ENCODE results near the gene CDH13.

DNA sequence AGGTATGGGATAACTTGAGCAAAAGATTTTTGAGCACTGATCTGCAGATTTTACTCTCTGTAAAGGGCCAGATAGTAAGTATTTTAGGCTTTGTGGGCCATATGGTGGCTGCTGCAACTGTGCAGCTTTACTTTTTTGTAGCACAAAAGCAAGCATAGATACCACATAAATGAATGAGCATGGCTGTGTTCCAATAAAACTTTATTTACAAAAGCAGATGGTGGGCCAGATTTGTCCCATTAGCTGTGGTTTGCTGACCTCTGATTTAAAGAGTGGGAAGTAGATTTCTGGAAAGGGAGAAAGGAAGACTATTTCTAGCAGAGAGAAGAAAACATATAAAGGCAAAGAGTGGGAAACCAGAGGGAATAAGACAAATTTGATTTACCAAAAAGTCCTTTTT, 882.5 kb downstream of the CDH13 start:
- TF ChIP-seq, protein P1, sequence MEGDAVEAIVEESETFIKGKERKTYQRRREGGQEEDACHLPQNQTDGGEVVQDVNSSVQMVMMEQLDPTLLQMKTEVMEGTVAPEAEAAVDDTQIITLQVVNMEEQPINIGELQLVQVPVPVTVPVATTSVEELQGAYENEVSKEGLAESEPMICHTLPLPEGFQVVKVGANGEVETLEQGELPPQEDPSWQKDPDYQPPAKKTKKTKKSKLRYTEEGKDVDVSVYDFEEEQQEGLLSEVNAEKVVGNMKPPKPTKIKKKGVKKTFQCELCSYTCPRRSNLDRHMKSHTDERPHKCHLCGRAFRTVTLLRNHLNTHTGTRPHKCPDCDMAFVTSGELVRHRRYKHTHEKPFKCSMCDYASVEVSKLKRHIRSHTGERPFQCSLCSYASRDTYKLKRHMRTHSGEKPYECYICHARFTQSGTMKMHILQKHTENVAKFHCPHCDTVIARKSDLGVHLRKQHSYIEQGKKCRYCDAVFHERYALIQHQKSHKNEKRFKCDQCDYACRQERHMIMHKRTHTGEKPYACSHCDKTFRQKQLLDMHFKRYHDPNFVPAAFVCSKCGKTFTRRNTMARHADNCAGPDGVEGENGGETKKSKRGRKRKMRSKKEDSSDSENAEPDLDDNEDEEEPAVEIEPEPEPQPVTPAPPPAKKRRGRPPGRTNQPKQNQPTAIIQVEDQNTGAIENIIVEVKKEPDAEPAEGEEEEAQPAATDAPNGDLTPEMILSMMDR (conservative IDR thresholded peaks at IDR 0.05; ENCODE audit: low read depth in 2 of 2): no peak
- TF ChIP-seq EZH2 (IDR thresholded peaks at IDR 0.05; ENCODE audit: low read depth, unreplicated experiment) (no peak), REST (IDR thresholded peaks at IDR 0.05; ENCODE audit: unreplicated experiment) (no peak), POLR2AphosphoS5 (IDR thresholded peaks at IDR 0.05; ENCODE audit: low read depth) (no peak), NANOG (IDR thresholded peaks at IDR 0.05; ENCODE audit: borderline replicate concordance) (no peak), EZH2phosphoT487 (IDR thresholded peaks at IDR 0.05; ENCODE audit: unreplicated experiment) (no peak), ZNF114 (CRISPR knock-in tag; IDR thresholded peaks at IDR 0.05) (no peak), STAT1 (IDR thresholded peaks at IDR 0.05; ENCODE audit: unreplicated experiment) (no peak), ZNF331 (CRISPR knock-in tag; IDR thresholded peaks at IDR 0.05; ENCODE audit: low read depth) (no peak), CREB1 (CRISPR knock-in tag; IDR thresholded peaks at IDR 0.05; ENCODE audit: low read depth) (no peak)

All from GM23338 (cell line).